Endothelial cell of umbilical vein (primary cell): ENCODE data around the gene F8. TPM values are rescaled to one million over a fixed set of nuclear protein-coding genes. Genes with fewer than 3 reads are reported as not detected.

ENCODE experiments used
- BruUV-seq: library from RNA; stranded (reverse); fragments of 400-500 nt; replicated peaks from 2 replicates; lab custom pipeline; 2021; lab: Mats Ljungman, UMichigan
- CTCF ChIA-PET: fragments of 300-600, 350-600 bp; sonication (Branson Sonifier 250); formaldehyde crosslinking; loops from one replicate; lab custom pipeline; 2021; ENCODE audit warnings: antibody characterized with exemption, inconsistent platforms; lab: Charles Lee
- POLR2A ChIA-PET: fragments of 300-600, 350-600 bp; sonication (Branson Sonifier 250); formaldehyde crosslinking; loops from one replicate; lab custom pipeline; 2021; ENCODE audit warnings: antibody characterized with exemption, inconsistent platforms; lab: Charles Lee
- DNase-seq: peaks from one replicate; pipeline ENCODE4 v3.0.0-alpha.2; 2011; ENCODE audit warnings: low read depth, low spot score
- FAIRE-seq: peaks from 2 replicates; lab custom pipeline; 2011; peaks lifted over from hg19 to GRCh38; lab: Jason Lieb, UNC
- H2AFZ ChIP-seq: 2 replicates; pipeline ENCODE4 v1.6.0; 2012; ENCODE audit warnings: low read depth, low read length, control low read depth, inconsistent platforms
- H3K27ac ChIP-seq: 2 replicates; pipeline ENCODE4 v1.5.1; 2011; ENCODE audit warnings: low read depth, mild to moderate bottlenecking, control low read depth, low read length, moderate library complexity; ENCODE audit not compliant: insufficient read depth
- H3K27me3 ChIP-seq, 2 experiments: 2 replicates each; pipeline versions ENCODE4 v1.6.0 to v1.6.1; 2011; ENCODE audit warnings: low read length in 2 of 2, mixed read lengths in 1 of 2; ENCODE audit not compliant: control insufficient read depth in 2 of 2, insufficient read depth in 2 of 2
- H3K36me3 ChIP-seq, 2 experiments: 2 replicates in 1 of 2; 3 replicates in 1 of 2; pipeline ENCODE4 v1.5.1; 2011; ENCODE audit warnings: low read length in 2 of 2, mild to moderate bottlenecking in 1 of 2, moderate library complexity in 1 of 2; ENCODE audit not compliant: control insufficient read depth in 2 of 2, insufficient read depth in 2 of 2; ENCODE audit errors: extremely low read depth in 1 of 2
- H3K4me1 ChIP-seq: 3 replicates; pipeline ENCODE4 v1.5.1; 2011; ENCODE audit warnings: mild to moderate bottlenecking, low read length; ENCODE audit not compliant: control insufficient read depth, insufficient read depth; ENCODE audit errors: extremely low read depth
- H3K4me2 ChIP-seq: 2 replicates; pipeline ENCODE4 v1.6.1; 2011; ENCODE audit warnings: low read length, control low read depth, mixed read lengths; ENCODE audit not compliant: insufficient read depth
- H3K4me3 ChIP-seq, 3 experiments: fragments of 200-600 bp in 1 of 3; sonication (generic), shearing (Covaris generic) in 1 of 3; replicated peaks in 1 of 3; 2 replicates each; pipeline ENCODE4 v1.5.1; 2011 to 2016; ENCODE audit warnings: control low read depth in 3 of 3, low read length in 3 of 3, mild to moderate bottlenecking in 2 of 3, inconsistent platforms in 1 of 3, low read depth in 1 of 3, moderate library complexity in 1 of 3; ENCODE audit not compliant: insufficient read depth in 1 of 3
- H3K79me2 ChIP-seq: 2 replicates; pipeline ENCODE4 v1.6.0; 2012; ENCODE audit warnings: low read length, inconsistent platforms; ENCODE audit not compliant: control insufficient read depth, insufficient read depth
- H3K9ac ChIP-seq: replicated peaks from 2 replicates; pipeline ENCODE3; 2011; ENCODE audit warnings: low read length, control low read depth; ENCODE audit not compliant: insufficient read depth; ENCODE audit errors: extremely low read depth
- H3K9me1 ChIP-seq: replicated peaks from 3 replicates; pipeline ENCODE4 v1.6.0; 2011; ENCODE audit warnings: mild to moderate bottlenecking, low read length; ENCODE audit not compliant: control insufficient read depth, insufficient read depth; ENCODE audit errors: extremely low read depth
- H3K9me3 ChIP-seq: replicated peaks from 2 replicates; pipeline ENCODE4 v1.5.1; 2012; ENCODE audit warnings: low read length, inconsistent platforms; ENCODE audit not compliant: control insufficient read depth, insufficient read depth
- H4K20me1 ChIP-seq: replicated peaks from 2 replicates; pipeline ENCODE3; 2011; ENCODE audit warnings: mild to moderate bottlenecking, low read length; ENCODE audit not compliant: control insufficient read depth, insufficient read depth; ENCODE audit errors: extremely low read depth
- CTCF ChIP-seq, 2 donors: IDR thresholded peaks; 1 replicate in 1 of 2; 2 replicates in 1 of 2; pipeline ENCODE4 v1.5.1; 2011; ENCODE audit warnings: low read length in 2 of 2, mild to moderate bottlenecking in 2 of 2, moderate library complexity in 2 of 2, control low read depth in 1 of 2, inconsistent platforms in 1 of 2, low read depth in 1 of 2; ENCODE audit not compliant: insufficient read depth in 1 of 2; ENCODE audit errors: extremely low read depth in 1 of 2
- EZH2 ChIP-seq: IDR thresholded peaks from 2 replicates; pipeline ENCODE4 v1.6.1; 2012; ENCODE audit warnings: borderline replicate concordance, low read depth, mild to moderate bottlenecking, moderate library complexity, low read length, inconsistent platforms; ENCODE audit not compliant: severe bottlenecking
- FOS ChIP-seq: IDR thresholded peaks from 2 replicates; pipeline ENCODE4 v1.6.1; 2011; ENCODE audit warnings: mild to moderate bottlenecking, low read length, moderate library complexity, borderline replicate concordance; ENCODE audit not compliant: insufficient read depth
- GATA2 ChIP-seq: IDR thresholded peaks from 2 replicates; pipeline ENCODE4 v1.7.0; 2011; ENCODE audit warnings: low read depth, mild to moderate bottlenecking, moderate library complexity, mixed read lengths, low read length; ENCODE audit not compliant: insufficient read length, insufficient read depth
- JUN ChIP-seq: IDR thresholded peaks from 2 replicates; pipeline ENCODE4 v1.6.1; 2011; ENCODE audit warnings: borderline replicate concordance, low read depth; ENCODE audit not compliant: insufficient read length, insufficient read depth
- MAX ChIP-seq: IDR thresholded peaks from 2 replicates; pipeline ENCODE4 v1.6.1; 2011; ENCODE audit not compliant: insufficient read depth, insufficient read length
- MYC ChIP-seq: IDR thresholded peaks from one replicate; pipeline ENCODE4 v1.6.1; 2011; ENCODE audit warnings: mild to moderate bottlenecking, low read depth, low read length
- POLR2A ChIP-seq: IDR thresholded peaks from 2 replicates; pipeline ENCODE4 v1.6.1; 2012; ENCODE audit warnings: low read depth, mild to moderate bottlenecking, control low read depth, low read length
- POLR2AphosphoS5 ChIP-seq: IDR thresholded peaks from 2 replicates; pipeline ENCODE4 v1.6.1; 2012; ENCODE audit warnings: low read depth, mild to moderate bottlenecking, control low read depth, low read length, moderate library complexity; ENCODE audit not compliant: insufficient read depth
- dilution Hi-C: fragments of 300-500 bp; cut with MboI; formaldehyde crosslinking; loops from one replicate; pipeline ENCODE4 v1.15.0; 2019; ENCODE audit warnings: low sequenced_read_pairs; ENCODE audit not compliant: extremely low pct_ligation_motif_present
- intact Hi-C: fragments of 100-400 bp; cut with micrococcal nuclease; formaldehyde crosslinking; loops from one replicate; pipeline ENCODE4 v1.10.0; 2022
- polyA plus RNA-seq, 4 experiments: library from polyadenylated mRNA; depleted of rRNA in 3 of 4; stranded (reverse) in 3 of 4; unstranded in 1 of 4; fragments of >200 nt; gene quantifications; 2 replicates each; pipeline versions ENCODE4 v1.2.1 to v1.2.3, GENCODE V29; 2011 to 2012; ENCODE audit warnings: missing spikeins in 1 of 4
- total RNA-seq: library from RNA; stranded (reverse); gene quantifications from 2 replicates; pipeline ENCODE4 v1.2.3, GENCODE V29; 2021

The F8 gene
- total and polyA plus RNA-seq, 2 donors (not counting 3 experiments of a cell fraction or from before 2014, with no cell fraction given): 0.62 to 1.1 TPM

- intact Hi-C loops: no loop called here
- no peaks in the 10 kb centered on the region for H3K9me1 ChIP-seq
- no peaks in the 10 kb centered on the region for H3K36me3 ChIP-seq
- H3K79me2 ChIP-seq: no peaks in the 10 kb centered on the region
- POLR2A ChIA-PET: no interaction called here
- FAIRE-seq (no peak), DNase-seq (no peak)
- no peaks in the 10 kb centered on the region for H3K9me3 ChIP-seq
- BruUV-seq: no TSS peak
- CTCF ChIA-PET: no interaction called here
- no peaks in the 10 kb centered on the region for H3K27me3 ChIP-seq
- H3K27ac ChIP-seq: no peak overlapping the region
- no peaks in the 10 kb centered on the region for H3K4me1 ChIP-seq
- dilution Hi-C loops: no loop called here
- TF ChIP-seq GATA2: no peak
- no peak for TF ChIP-seq POLR2AphosphoS5
- TF ChIP-seq JUN: no peak
- no peak for TF ChIP-seq FOS
- no peak for TF ChIP-seq MAX
- TF ChIP-seq EZH2: no peak
- no peak for TF ChIP-seq CTCF (IDR thresholded peaks at IDR 0.05; ENCODE audit: extremely low read depth in 1 of 2, insufficient read depth in 1 of 2, low read depth in 1 of 2, low read length in 2 of 2)
- no peak for TF ChIP-seq MYC
- TF ChIP-seq POLR2A: no peak
- H3K4me3 ChIP-seq: no peak overlapping the region
- no peaks in the 10 kb centered on the region for H4K20me1 ChIP-seq
- no peak overlapping the region for H2AFZ ChIP-seq
- H3K9ac ChIP-seq: no peak overlapping the region
- H3K4me2 ChIP-seq: no peak overlapping the region
Observed at GRCh38 chrX:155000841-155001240, 21.7 kb downstream of the F8 start.
